Measurements from ENCODE around the gene PTPN3.
"Not testable (repeated sequence)": the region's sequence is repeated elsewhere in the genome, so short reads cannot be mapped to it uniquely, and the experiment has no call there.

The PTPN3 gene

DNA sequence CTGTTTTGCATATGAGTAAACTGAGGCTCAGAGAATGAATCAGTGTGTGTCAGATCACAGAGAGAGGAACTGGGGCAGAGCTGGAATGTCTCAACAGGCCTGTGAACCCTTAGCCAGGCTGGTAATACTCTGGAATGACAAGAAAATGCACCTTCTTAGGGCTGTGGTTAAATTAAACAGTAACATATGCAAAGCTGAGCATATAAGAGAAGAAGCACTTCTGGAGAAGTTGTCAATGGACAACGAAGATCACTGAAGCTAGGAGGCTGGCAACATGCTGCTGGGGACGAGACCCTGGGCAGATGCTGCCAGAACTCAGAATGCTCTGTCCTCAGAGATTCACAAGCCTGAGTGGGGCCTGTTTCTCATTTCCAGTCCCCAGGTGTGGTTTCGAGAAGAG lies 112.6 kb downstream of the PTPN3 start:
- no peak for DNase-seq

DNA sequence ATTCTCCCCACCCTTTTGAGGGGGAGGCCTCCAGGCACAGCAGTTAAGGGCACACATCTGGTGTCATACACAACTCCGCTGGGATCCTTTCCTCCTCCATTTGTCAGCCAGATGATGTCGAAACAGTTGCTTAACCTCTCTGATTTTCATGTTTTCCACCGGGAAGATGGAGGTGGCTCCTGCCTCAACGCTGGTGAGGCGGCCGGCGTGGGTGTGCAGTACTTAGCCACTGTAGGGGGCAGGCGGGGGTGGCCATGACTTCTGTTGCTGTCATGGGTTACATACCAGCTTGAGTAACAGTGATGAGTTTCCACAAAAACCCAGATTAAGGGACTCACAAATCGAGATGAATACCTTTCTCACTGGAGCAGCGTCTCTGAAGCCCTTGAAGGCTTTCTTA lies 114.2 kb downstream of the PTPN3 start:
- no peak for DNase-seq

DNA sequence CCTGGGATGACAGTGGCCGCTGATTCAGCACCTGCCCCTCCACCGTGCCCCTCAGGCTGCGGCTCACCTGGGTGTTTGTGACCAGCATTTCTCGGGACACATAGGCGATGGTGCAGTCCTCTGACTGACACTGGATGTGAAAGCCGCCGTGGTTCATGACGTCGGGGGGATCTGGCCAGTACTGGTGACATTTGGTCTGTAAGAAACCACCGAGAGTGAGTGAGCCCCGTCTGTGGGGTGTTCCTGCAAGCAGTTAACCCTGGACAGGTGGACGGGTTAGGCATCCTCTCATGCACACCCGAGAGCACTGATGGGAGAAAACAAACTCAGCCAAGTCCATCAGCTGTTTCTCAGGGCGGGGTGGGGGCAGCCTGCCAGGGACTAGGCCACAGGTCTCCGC lies 114.8 kb downstream of the PTPN3 start:
- DNase-seq: no peak

DNA sequence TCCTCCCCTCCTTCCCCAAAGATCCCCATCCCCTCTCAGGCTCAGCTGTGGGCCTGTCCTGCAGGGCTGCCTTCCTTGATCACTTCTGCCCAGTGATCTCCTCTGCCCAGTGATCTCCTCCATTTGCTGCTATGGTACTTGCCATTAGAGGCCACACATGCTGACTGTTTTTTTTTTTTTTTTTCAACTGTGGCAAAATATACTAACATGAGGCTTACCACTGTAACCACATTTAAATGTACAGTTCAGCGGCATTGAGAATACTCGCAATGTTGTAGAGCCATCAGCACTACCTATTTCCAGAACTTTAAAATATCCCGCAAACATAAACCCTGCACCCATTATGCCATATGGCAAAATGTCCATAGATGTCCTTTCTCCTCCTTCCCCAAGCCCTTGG lies 115.5 kb downstream of the PTPN3 start:
- no peak for DNase-seq

DNA sequence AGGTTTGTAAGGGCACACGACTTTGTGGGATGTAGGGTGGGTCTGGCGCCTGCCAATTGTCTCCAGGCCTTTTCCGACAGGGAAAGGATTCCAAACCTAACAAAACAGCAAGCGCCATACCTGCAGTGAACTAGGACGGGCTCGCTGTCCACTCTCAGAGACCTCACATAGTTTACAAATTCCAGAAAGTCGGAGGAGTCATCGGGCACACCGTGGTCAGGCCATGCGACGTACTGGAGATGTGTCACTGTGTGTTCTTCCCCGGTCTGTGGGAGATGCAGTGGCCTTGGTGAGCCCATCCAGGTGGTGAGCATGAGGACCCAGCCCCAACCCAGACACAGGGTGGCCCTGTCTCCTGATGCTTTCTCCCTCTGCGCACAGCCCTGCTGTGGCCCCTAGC lies 115.9 kb downstream of the PTPN3 start:
- DNase-seq: no peak

DNA sequence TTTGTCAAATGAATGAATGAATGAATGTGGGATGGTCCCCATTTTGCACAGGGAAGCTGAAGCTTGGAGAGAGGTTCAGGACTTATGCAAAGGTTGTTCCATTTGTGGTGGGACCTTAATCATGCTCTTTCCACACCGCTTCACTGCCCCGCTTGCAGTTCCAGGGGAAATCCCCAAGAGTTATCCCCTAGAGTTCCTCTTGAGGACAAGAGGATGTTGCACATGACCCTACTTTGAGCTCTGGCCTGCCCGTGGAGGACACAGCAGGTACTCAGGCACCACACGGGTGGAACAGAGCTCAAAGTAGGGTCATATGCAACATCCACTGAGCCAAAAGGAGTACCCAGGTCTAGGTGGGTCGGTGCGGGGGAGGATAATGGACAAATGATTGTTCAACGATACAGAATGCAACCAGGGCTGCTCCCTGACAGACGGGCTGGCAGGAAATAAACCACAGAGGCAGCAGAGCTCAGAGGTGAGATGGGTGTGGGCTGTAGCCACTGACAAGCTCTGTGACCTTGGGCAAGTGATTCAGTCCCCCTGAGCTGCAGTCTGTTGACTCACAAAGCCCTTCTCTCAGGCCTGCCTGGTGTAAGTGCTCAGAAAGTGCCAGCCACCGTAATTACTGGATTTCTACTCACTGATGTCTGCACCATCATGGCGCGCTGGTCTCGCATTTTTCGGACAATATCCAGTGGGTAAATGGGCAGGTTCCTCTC lies 116.9 kb downstream of the PTPN3 start:
- no peak for DNase-seq

DNA sequence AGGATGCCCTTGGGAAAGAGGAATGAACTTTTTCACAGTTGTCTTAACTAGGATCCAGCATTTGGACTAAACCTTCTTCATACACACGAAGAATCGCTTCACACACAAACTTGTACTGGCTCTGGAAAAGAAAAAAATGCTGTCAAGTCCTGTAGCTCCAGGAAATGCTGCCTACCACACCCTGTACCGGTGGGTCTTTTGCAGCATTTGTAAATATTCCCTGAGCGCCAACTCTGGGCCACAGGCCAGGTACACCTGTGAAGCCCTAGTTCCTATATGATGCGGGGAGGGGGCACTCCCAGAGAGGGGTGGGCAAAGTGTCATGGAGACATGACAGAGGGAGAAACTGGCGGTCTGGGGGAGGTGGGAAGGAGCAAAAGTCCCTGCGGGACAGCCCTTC lies 118.6 kb downstream of the PTPN3 start:
- no peak for DNase-seq

DNA sequence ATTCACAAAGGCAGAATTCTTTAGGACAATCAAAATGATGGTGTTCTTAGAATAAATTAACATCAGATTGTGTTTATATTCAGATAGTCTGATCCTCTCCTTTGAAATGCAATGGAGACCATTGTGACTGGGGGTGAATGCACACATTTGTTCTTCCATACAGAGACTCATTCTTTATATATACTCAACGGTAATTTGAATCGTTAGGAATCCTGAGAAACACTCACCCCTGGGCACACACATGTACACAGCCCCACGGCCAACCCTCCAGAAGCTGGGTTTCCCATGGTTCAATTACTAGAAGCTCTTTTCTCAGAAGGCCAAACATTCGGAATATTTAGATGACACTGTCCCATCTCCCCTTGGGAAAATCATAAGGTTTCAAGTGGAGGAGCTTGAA lies 119.8 kb downstream of the PTPN3 start:
- no peak for DNase-seq

DNA sequence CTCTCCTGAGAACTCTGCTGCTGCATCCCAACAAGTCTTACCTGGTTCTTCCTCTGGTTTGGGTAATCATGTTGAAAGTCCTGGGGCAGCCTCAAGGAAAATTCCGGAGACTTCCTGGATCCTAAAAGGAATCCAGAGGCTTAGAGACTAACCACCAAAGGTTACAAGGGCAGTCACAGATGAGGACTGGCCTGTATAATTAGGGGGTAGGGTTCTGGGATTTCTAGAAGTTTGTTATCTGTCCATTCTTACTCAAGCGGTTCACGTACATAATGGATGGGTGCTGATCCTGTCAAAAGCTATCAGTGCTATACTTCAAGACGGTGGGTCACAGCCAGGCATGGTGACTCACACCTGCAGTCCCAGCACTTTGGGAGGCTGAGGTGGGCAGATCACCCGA lies 125.9 kb downstream of the PTPN3 start:
- no peak for DNase-seq

DNA sequence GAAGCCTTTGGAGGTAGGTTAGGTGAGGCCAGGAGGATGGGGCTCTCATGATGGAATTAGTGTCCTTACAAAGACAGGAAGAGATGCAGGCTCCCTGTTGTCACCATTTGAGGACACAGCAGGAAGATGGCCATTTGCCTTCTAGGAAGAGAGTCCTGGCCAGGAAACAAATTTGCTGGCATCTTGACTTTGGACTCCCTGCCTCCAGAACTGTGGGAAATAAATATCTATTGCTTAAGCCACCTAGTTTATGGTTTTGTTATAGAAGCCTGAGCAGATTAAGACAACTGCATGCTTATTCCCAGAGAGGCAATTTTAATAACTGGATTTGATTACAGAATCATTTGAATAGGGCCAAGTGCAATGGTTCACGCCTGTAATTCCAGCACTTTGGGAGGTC lies 126.7 kb downstream of the PTPN3 start:
- DNase-seq: no peak

DNA sequence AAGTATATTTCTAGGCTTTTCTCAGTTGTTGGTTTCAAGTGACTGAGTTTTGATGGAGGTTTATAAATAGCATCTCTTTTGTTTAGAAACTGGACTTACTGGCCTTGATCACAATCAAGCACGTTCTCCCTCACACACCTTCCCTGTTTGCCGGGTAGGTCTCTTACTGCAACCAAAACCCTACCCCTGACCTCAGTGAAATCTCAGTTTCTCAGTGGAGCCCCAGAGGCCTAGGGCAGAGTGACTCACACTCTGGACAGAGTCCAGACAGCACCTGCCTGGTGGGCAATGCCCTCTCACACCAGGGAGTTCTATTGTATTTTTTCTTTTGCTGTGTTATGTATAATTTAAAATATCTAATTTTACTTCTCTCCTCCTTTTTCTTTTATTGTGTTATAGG lies 128.8 kb downstream of the PTPN3 start:
- DNase-seq: no peak

DNA sequence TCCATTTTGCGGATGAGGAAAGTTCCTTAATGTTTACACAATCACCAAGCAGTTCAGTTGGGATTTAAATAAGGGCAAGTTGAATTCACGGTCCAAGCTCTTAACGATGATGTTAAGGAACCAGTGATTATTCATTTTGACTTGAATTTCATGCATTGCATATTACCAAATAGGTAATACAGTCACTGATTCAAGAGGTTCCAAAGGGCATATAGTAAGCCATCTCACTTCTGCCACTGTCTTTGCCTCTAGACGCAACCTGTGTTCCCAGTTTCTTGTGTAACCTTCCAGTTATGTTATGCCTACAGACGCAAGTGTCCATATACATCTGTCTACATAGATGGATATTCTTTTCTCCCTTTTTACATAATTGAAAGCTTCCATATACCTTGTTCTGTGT lies 137.3 kb downstream of the PTPN3 start:
- DNase-seq: no peak

DNA sequence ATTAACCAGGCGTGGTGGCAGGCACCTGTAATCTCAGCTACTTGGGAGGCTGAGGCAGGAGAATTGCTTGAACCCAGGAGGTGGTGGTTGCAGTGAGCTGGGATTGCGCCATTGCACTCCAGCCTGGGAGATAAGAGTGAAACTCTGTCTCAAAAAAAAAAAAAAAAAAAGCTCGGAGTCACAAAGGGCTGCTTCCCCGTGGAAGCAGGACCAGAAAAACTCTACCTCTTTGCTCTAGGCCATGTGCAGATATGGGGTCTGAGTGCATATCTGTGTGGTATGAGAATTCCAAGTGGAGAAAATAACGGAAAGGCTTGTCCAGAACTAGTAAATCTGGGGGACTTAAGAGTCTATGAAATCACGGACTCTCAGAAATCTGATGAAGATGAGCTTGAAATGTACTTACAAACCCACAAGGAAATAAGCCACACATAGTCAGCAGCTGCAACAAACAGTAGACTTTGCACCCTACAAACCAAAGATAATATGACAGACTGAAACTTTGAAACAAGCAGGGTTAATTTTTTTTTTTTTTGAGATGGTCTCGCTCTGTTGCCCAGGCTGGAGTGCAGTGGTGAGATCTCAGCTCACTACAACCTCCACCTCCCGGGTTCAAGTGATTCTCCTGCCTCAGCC lies 139.0 kb downstream of the PTPN3 start:
- not testable (repeated sequence) for DNase-seq

DNA sequence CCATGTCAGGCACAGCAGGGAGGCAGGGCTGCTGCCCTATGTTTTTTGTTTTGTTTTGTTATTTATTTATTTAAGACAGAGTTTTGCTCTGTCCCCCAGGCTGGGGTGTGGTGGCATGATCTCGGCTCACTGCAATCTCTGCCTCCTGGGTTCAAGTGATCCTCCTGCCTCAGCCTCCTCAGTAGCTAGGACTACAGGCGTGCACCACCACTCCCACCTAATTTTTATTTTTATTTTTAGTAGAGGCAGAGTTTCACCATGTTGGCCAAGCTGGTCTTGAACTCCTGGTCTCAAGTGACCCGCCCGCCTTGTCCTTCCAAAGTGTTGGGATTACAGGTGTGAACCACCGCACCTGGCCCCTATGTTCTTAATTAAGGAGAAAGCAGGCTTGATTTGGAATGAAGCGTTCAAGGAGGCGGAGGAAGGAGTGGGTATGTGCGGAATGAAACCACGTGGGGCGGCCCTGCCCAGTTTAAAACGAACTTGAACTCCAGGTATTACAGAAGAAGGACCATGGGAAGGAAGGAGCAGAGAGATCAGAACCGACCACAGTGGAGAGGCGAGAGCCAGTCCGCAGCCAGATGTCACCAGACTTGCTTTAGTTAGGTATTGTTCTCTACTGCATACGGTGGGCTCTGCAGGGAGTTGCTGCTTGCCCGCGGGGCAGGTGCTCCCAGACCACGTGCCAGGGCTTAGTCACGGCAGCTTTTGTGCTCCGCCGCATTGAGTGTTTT lies 142.4 kb downstream of the PTPN3 start:
- DNase-seq: no peak

DNA sequence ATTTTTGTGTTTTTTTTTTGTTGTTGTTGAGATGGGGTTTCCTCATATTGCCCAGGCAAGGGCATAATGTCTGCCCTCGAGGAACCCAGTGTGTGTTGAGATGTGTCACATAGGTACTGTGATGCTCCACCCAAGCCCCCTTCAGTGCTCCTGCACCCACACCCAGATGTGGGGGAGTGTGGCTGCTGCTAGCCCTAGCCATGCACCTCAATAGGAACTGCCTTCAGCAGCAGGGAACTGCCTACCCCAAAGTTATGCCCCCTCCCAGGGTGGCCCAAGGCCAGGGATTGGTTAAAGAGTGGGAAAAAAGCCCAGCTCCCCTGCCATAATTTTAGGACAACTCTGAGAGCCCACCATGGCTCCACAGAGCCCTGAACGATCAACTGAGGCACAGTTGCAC lies 143.9 kb downstream of the PTPN3 start:
- no peak for DNase-seq

DNA sequence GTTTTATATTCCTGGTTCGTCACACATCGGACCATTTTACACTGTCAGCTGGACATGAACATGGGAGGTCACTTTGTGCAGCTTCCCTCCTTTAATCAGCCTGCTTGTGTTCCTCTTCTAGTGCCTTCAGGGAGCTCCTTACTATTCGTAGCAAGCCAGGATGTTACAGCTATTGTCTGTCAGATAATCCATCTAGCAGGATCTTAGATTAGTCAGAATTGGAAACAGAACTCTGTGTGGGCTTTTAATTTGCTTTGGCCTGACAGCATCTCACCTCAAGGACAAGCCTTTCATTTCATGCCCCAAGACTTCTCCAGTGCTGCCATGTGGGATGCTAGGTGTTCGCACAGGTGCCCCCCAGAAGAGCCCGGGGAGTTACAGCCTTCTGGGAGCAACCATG lies 147.1 kb downstream of the PTPN3 start:
- DNase-seq: no peak

DNA sequence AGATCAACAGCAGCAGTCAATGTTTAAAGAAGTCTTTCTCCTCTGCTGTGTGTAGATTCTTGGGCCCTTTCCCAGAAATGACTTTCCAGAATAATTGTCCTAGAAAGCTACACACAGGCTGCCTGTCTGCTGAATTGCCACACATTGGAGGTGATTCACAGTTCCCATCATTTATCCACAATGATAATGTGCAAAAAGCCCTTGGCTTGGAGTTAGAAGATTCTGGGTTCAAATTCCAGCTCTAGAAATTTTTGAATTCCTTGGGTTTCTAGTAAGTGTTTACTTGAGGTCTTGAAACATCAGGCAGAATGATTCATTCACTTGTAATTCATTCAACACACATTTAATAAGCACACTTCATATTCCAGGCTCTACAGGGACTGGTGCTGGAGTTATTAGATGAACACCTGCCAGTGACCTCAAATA lies 148.7 kb downstream of the PTPN3 start:
- no peak for DNase-seq

DNA sequence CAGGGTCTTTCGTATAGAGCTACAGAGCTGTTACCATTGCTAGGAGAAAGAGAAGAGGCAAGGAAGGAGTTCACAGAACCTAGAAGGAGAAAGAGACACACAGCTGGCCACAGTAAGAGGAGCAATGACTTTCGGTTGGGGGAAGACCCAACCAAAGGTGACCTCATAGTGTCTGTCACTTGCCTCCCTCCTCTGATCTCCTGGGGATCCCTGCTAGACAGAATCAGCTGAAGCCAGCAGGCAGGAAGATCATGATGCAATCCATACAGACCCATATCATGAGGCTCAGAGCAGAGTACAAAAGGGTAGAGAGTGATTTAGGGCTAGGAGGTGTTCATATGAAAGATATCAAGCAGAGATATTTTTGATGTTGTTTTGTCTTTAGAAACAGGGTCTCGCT lies 151.2 kb downstream of the PTPN3 start:
- DNase-seq: no peak

DNA sequence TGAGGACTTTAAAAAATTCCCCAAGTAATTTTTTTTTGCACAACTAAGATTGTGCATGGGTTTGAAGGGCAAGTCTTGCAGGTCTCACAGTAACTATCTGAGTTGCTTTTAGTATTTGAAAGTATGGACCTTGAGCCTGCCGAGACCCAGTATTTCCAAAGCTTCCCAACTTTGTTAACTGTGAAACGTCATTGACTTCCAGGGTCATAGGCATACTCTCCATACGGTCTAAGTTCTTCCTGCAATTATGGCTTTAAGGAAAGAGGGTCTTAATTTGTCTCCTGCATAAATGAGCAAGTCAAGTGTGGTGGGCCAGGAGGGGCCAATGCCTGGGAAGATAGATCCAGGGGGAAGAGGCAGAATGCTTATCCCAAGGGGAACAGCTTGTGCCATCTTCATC lies 153.2 kb downstream of the PTPN3 start:
- no peak for DNase-seq

DNA sequence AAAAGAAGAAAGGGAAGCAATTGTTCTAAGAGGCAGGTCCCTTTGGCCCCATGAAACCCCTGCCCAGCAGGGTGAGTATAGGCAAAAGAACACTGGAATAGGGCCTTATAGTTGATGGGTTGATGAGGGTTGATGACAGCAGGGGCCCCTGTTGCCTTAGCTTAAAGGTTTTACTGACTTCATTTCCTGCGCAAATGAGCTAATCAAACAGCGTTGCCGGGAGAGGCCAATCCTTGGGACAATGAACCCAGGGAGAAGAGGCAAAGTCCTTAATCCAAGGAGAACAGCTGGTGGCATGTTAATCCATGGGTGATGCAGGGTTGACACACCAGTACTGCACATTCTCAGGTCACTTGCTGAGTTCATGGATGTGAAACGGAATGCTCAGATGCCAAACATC lies 155.2 kb downstream of the PTPN3 start:
- no peak for DNase-seq

DNA sequence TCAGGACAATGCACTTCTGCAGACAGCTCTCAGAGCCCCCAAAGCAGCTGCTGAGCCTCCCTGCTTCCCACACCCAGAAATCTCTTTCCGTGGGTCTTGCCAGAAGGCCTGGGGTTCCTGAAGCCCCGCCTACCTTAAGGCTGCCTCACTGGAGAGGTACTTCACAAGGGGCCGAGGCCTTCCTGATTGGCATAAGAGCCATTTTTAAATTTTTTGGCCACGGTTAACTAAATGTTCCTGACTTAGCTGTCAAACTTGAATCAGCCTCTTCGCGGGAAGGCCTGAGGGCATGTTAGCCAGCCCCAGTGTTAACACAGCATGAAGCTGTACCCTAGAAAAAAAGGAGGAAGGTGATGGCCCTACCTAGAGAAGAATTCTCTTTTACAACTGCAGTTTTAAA lies 156.5 kb downstream of the PTPN3 start:
- DNase-seq: no peak

DNA sequence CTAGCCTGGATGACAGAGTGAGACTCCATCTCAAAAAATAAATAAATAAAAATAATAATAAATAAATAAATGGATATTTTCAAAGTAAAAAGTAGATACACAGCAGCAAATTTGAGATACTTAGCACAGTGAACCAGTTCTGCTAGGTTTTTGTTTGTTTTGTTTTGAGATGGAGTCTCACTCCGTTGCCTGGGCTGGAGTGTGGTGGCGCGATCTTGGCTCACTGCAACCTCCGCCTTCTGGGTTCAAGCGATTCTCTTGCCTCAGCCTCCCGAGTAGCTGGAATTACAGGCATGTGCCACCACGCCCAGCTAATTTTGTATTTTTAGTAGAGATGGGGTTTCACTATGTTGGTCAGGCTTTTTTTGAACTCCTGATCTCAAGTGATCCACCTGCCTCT lies 157.1 kb downstream of the PTPN3 start:
- DNase-seq: not testable (repeated sequence)

DNA sequence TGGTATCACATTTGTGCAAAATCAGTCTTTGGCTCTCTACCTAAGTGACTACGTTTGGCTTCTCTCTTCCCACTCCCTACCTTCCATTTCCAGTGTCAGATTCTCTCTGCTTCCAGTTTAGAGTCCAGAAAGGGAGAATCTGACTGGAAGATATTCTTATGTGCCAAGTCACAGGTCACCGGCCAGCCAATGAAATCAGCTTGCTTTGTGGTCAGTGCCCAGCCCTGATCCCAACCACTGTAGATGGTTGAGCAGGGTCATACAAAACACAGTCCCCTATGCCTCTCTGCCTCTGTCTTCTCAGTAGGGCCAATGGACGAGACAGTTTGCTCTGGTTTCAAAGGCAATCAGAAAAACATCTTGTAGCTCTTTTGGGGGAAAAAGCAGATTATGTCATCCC lies 161.7 kb downstream of the PTPN3 start:
- no peak for DNase-seq

DNA sequence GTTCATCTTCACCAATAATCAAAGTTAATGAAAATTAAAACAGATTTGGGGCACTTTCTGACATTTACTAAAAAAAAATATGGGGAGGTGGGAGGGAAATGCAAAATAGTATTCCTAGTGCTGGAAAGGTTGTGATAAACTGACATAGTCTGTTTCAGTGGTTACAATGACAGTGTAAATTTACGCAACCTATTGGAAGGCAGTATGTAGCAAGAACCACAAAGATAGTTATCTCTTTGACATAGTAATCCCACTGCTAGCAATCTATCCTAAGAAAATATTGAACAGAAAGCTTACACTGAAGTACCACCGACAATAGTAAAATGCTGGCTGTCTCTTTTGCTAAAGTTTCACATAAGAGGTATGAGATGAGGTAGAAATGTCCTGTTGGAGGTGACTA lies 162.2 kb downstream of the PTPN3 start:
- DNase-seq: no peak
